HepG2 (cell line): Measurements from ENCODE around the gene LDLRAP1. TPM values are rescaled to one million over a fixed set of nuclear protein-coding genes. Genes with fewer than 3 reads are reported as not detected.

Source experiments
- BRF2 ChIP-seq: sonication (generic); formaldehyde crosslinking; IDR thresholded peaks from 2 replicates; pipeline ENCODE4 v1.8.1; 2022; ENCODE audit warnings: mild to moderate bottlenecking, missing genetic modification reagents
- ELF1 ChIP-seq: sonication (generic); formaldehyde crosslinking; IDR thresholded peaks from 2 replicates; pipeline ENCODE4 v1.4.0; 2020; ENCODE audit warnings: missing genetic modification reagents
- ERF ChIP-seq: IDR thresholded peaks from 2 replicates; pipeline ENCODE4 v1.6.1; 2018; ENCODE audit warnings: missing biosample characterization, missing genetic modification reagents
- GATA4 ChIP-seq: sonication (generic); IDR thresholded peaks from 2 replicates; pipeline ENCODE4 v1.6.1; 2016; ENCODE audit warnings: antibody characterized with exemption, low read depth, borderline replicate concordance
- KDM1A ChIP-seq: IDR thresholded peaks from 2 replicates; pipeline ENCODE4 v1.6.1; 2016; ENCODE audit warnings: missing compliant biosample characterization
- KLF9 ChIP-seq: IDR thresholded peaks from 2 replicates; pipeline ENCODE4 v1.6.1; 2016; ENCODE audit warnings: low read depth
- MAFG ChIP-seq: sonication (generic); formaldehyde crosslinking; IDR thresholded peaks from 2 replicates; pipeline ENCODE4 v1.5.1; 2020; ENCODE audit warnings: mild to moderate bottlenecking, missing genetic modification reagents
- MAX ChIP-seq: IDR thresholded peaks from 2 replicates; pipeline ENCODE4 v1.6.1; 2012; ENCODE audit warnings: inconsistent platforms
- MED13 ChIP-seq: sonication (generic); formaldehyde crosslinking; IDR thresholded peaks from 2 replicates; pipeline ENCODE4 v1.5.0; 2020; ENCODE audit warnings: missing genetic modification reagents
- NR0B2 ChIP-seq: sonication (generic); formaldehyde crosslinking; IDR thresholded peaks from 2 replicates; pipeline ENCODE4 v1.4.0; 2020; ENCODE audit warnings: mild to moderate bottlenecking, missing genetic modification reagents
- NR3C1 ChIP-seq: sonication (generic); formaldehyde crosslinking; IDR thresholded peaks from 2 replicates; pipeline ENCODE4 v1.4.0; 2020; ENCODE audit warnings: missing genetic modification reagents
- PATZ1 ChIP-seq: sonication (generic); formaldehyde crosslinking; IDR thresholded peaks from 2 replicates; pipeline ENCODE4 v1.4.0; 2020; ENCODE audit warnings: missing genetic modification reagents
- POLR2AphosphoS5 ChIP-seq: IDR thresholded peaks from 2 replicates; pipeline ENCODE4 v1.6.1; 2012; ENCODE audit warnings: low read depth, low read length
- POLR2G ChIP-seq: fragments of 200-400 bp; formaldehyde crosslinking; IDR thresholded peaks from 2 replicates; pipeline ENCODE4 v1.6.1; 2018; ENCODE audit warnings: mild to moderate bottlenecking, low read depth, low read length, moderate library complexity
- PRMT3 ChIP-seq: sonication (generic); formaldehyde crosslinking; IDR thresholded peaks from 2 replicates; pipeline ENCODE4 v1.8.1; 2022; ENCODE audit warnings: low read depth, mild to moderate bottlenecking, moderate library complexity, missing genetic modification reagents, borderline replicate concordance
- RBM22 ChIP-seq: fragments of 200-400 bp; formaldehyde crosslinking; optimal IDR thresholded peaks from 2 replicates; pipeline ENCODE3; 2017; ENCODE audit warnings: mild to moderate bottlenecking, low read length, moderate library complexity
- RXRA ChIP-seq: sonication (generic); formaldehyde crosslinking; IDR thresholded peaks from 2 replicates; pipeline ENCODE4 v1.5.1; 2020; ENCODE audit warnings: missing genetic modification reagents
- SP2 ChIP-seq: sonication (generic); formaldehyde crosslinking; IDR thresholded peaks from 2 replicates; pipeline ENCODE4 v1.5.1; 2020; ENCODE audit warnings: mild to moderate bottlenecking, missing genetic modification reagents
- TP53 ChIP-seq: sonication (generic); formaldehyde crosslinking; conservative IDR thresholded peaks from 2 replicates; pipeline ENCODE4 v1.4.0; 2020; ENCODE audit warnings: missing genetic modification reagents
- YEATS4 ChIP-seq: sonication (generic); formaldehyde crosslinking; IDR thresholded peaks from 2 replicates; pipeline ENCODE4 v1.4.0; 2020; ENCODE audit warnings: missing genetic modification reagents, borderline replicate concordance
- ZNF142 ChIP-seq: sonication (generic); formaldehyde crosslinking; IDR thresholded peaks from 2 replicates; pipeline ENCODE4 v1.4.0; 2020; ENCODE audit warnings: missing genetic modification reagents
- ZNF547 ChIP-seq: sonication (generic); formaldehyde crosslinking; IDR thresholded peaks from 2 replicates; pipeline ENCODE4 v1.5.1; 2020; ENCODE audit warnings: mild to moderate bottlenecking, missing genetic modification reagents
- polyA plus RNA-seq, 8 experiments: library from polyadenylated mRNA; depleted of rRNA in 3 of 8; stranded (reverse) in 7 of 8; unstranded in 1 of 8; fragments of >200 nt; fragmentation: Illumina TruSeq in 4 of 8; extraction: Trizol in 4 of 8; gene quantifications; 2 replicates each; pipeline versions ENCODE4 v1.2.1 to v1.2.3, GENCODE V29; 2011 to 2016; ENCODE audit warnings: low read depth in 4 of 8, missing spikeins in 1 of 8, mixed read lengths in 1 of 8; ENCODE audit not compliant: insufficient read depth in 1 of 8
- total RNA-seq, 5 experiments: library from RNA; depleted of rRNA; stranded (reverse); fragments of >200 nt; fragmentation: Illumina TruSeq; extraction: Trizol; gene quantifications; 2 replicates each; pipeline ENCODE4 v1.2.3, GENCODE V29; 2016; ENCODE audit warnings: low read depth in 1 of 5

LDLRAP1 gene
- total and polyA plus RNA-seq, 2 of the 13 experiments (the other 11 are each of a cell fraction or from before 2014, with no cell fraction given) = 7.2 to 12.1 TPM

- TF ChIP-seq PATZ1 (CRISPR knock-in tag) (no peak), POLR2AphosphoS5 (no peak), BRF2 (CRISPR knock-in tag) (no peak), ZNF142 (0 out of 2 replicates have a peak, but pooled peaks have one; percentile 24), NR0B2 (no peak), PRMT3 (CRISPR knock-in tag) (no peak), ERF (no peak), ZNF547 (CRISPR knock-in tag) (no peak), KDM1A (CRISPR knock-in tag) (no peak), YEATS4 (no peak), TP53 (CRISPR knock-in tag) (no peak), ELF1 (no peak), KLF9 (no peak), MED13 (no peak), SP2 (CRISPR knock-in tag) (no peak), MAFG (no peak), POLR2G (no peak), MAX (peak; percentile 44; the same call in 1 of the 2 replicates), NR3C1 (CRISPR knock-in tag) (no peak), RXRA (CRISPR knock-in tag) (no peak), RBM22 (no peak), GATA4 (no peak)
Observed at GRCh38 chr1:25617625-25618432, 74.4 kb downstream of the LDLRAP1 start (continued).
